Stomach (tissue), 9 donors: Measurements from ENCODE around the gene GRHL3. TPM values are rescaled to one million over a fixed set of nuclear protein-coding genes. Genes with fewer than 3 reads are reported as not detected.

ENCODE experiments used
- DNase-seq, 2 donors: peaks; one replicate each; pipeline versions ENCODE4 v3.0.0 to v3.0.0-alpha.2; 2013 to 2019
- H3K27ac ChIP-seq, 5 donors: fragments of 200-600 bp in 4 of 5; sonication (generic) in 4 of 5; one replicate each; pipeline ENCODE4 v1.5.1; 2013 to 2019; ENCODE audit warnings: mild to moderate bottlenecking in 1 of 5, moderate library complexity in 1 of 5
- H3K27me3 ChIP-seq, 3 donors: fragments of 200-600 bp; sonication (generic); one replicate each; pipeline ENCODE4 v1.5.1; 2017 to 2019; ENCODE audit warnings: mixed run types in 1 of 3
- H3K36me3 ChIP-seq, 4 donors: fragments of 200-600 bp; sonication (generic); 1 replicate in 3 of 4; 2 replicates in 1 of 4; pipeline ENCODE4 v1.5.1; 2016 to 2019
- H3K4me1 ChIP-seq, 4 donors: fragments of 200-600 bp; sonication (generic); one replicate each; pipeline ENCODE4 v1.5.1; 2016 to 2019
- H3K4me3 ChIP-seq, 4 donors: fragments of 200-600 bp; sonication (generic) in 3 of 4; one replicate each; pipeline ENCODE4 v1.5.1; 2016 to 2019; ENCODE audit warnings: mild to moderate bottlenecking in 1 of 4
- H3K9me3 ChIP-seq, 4 donors: fragments of 200-600 bp; sonication (generic); one replicate each; pipeline ENCODE4 v1.5.1; 2016 to 2019
- EP300 ChIP-seq: sonication (generic); formaldehyde crosslinking; IDR thresholded peaks from one replicate; pipeline ENCODE4 v1.6.1; 2017; ENCODE audit warnings: antibody characterized with exemption
- POLR2A ChIP-seq, 4 donors: fragments of 450-650 bp; IDR thresholded peaks; one replicate each; pipeline ENCODE4 v1.6.1; 2016; ENCODE audit warnings: antibody characterized with exemption in 4 of 4, control low read depth in 2 of 4, mild to moderate bottlenecking in 1 of 4, moderate library complexity in 1 of 4
- POLR2AphosphoS5 ChIP-seq, 3 donors: sonication (generic); formaldehyde crosslinking; IDR thresholded peaks; one replicate each; pipeline ENCODE4 v1.6.1; 2016; ENCODE audit warnings: antibody characterized with exemption in 3 of 3
- WGBS, 5 donors: extraction: QIAGEN DNeasy Blood & Tissue Kit in 3 of 5; methylation state at CpG; one replicate each; pipeline versions ENCODE4 v1.1.5 to v1.1.7; 2013 to 2018; 5-methylcytosine and 5-hydroxymethylcytosine counted together
- intact Hi-C: fragments of 100-400 bp; cut with DNase I; formaldehyde crosslinking; loops from one replicate; pipeline ENCODE4 v1.15.1; 2023; ENCODE audit warnings: low total_unique reads
- polyA plus RNA-seq, 3 donors: library from polyadenylated mRNA; stranded (reverse); fragments of 200-250 nt; gene quantifications; one replicate each; pipeline ENCODE4 v1.2.3, GENCODE V29; 2013
- total RNA-seq, 5 donors: library from RNA; depleted of rRNA; stranded (reverse); fragments of >200 nt; gene quantifications; one replicate each; pipeline versions ENCODE4 v1.1.0 to v1.2.3, GENCODE V29; 2014 to 2016
- TF ChIP-seq, protein P1 (sequence below), 7 experiments: fragments of 450-650 bp in 4 of 7; fragments of 200-600 bp in 3 of 7; sonication (generic) in 3 of 7; IDR thresholded peaks; one replicate each; pipeline ENCODE4 v1.5.1; 2016 to 2019; ENCODE audit warnings: antibody characterized with exemption in 7 of 7, control low read depth in 2 of 7, mild to moderate bottlenecking in 1 of 7
- donor health status: healthy with polysubstance abuse.
- donor health status: Bipolar disorder and iron deficiency.
- donor health status: healthy.

Gene GRHL3
- total and polyA plus RNA-seq, 8 donors, result 0.19 to 13.9 (median 0.67) TPM; not detected in 4

DNA sequence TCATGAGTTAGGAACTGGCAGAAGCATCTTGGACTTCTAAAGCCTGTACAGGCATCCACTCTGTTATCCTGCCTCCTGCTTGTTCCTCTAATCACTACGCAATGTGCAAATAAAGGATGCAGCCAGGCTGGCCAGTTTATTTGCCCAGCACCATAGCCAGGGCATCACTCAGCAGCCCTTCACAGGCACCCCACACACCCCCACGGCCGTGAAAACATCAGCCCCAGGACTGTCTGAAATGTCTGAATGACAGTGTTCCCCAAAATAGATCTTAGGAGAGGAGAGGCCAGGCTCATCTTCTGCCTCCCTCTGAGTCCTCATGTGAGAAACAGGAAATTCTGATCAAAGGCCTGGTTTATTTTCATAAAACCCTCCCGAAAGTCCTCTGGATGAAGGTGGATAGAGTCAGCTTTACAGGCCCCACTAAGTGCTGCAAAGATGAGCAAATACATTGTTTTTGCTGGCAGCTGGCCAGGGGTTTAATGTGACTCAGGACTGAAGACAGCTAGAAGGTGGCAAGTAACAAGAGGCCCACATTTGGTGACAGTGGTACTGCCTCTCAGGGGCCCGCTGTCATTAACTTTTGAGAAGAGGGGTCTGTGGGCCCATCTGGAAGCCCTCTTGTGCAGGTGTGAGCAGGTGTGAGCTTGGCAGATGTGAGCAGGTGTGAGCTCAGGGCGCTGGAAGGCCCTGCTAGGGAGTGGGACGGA lies 32.9 kb downstream of the GRHL3 start:
- H3K27ac ChIP-seq, result no peak overlapping the region
- WGBS, 5 donors, result 56 to 78% (median 68%) methylated on average over 7 of the region's 7 CpGs
- no peak for TF ChIP-seq POLR2A (IDR thresholded peaks at IDR 0.05)
- no peak for TF ChIP-seq EP300
- TF ChIP-seq, protein P1, sequence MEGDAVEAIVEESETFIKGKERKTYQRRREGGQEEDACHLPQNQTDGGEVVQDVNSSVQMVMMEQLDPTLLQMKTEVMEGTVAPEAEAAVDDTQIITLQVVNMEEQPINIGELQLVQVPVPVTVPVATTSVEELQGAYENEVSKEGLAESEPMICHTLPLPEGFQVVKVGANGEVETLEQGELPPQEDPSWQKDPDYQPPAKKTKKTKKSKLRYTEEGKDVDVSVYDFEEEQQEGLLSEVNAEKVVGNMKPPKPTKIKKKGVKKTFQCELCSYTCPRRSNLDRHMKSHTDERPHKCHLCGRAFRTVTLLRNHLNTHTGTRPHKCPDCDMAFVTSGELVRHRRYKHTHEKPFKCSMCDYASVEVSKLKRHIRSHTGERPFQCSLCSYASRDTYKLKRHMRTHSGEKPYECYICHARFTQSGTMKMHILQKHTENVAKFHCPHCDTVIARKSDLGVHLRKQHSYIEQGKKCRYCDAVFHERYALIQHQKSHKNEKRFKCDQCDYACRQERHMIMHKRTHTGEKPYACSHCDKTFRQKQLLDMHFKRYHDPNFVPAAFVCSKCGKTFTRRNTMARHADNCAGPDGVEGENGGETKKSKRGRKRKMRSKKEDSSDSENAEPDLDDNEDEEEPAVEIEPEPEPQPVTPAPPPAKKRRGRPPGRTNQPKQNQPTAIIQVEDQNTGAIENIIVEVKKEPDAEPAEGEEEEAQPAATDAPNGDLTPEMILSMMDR (IDR thresholded peaks at IDR 0.05), result no peak
- no peak for TF ChIP-seq POLR2AphosphoS5 (IDR thresholded peaks at IDR 0.05)
- H3K4me1 ChIP-seq, result no peaks in the 10 kb centered on the region
- peaks cover 0 to 2% (median 0%) of the 10 kb centered on the region in 4 donors for H3K36me3 ChIP-seq
- no peaks in the 10 kb centered on the region for H3K27me3 ChIP-seq
- H3K9me3 ChIP-seq, result no peaks in the 10 kb centered on the region
- no peak overlapping the region for H3K4me3 ChIP-seq
- intact Hi-C loops, result no loop called here
- no peak for DNase-seq

DNA sequence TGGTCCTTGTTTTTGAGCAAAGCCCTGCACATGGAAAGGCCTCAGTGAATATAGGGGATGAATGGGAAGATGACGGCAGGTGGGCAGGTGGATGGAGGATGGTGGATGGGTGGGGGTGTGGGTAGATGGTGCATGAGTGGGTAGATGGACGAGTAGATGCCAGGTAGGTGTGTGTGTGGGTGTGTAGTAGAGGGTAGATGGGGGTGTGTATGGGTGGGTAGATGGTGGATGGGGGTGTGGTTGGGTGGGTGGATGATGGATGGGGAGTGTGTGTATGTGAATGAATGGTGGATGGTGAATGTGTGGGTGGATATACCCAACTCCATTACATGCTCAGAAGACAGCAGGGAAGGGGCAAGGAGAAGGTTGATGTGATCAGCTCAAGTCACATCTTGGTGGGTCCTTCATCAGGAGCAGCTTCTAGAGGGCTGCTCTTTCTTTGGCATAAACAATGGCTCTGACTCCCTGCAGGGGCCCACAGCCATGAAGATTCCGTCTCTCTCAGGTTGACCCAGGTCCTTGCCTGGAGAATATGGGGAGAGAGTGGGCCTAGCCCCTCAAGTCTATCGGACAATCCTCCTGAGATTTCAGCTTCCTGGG lies 34.2 kb downstream of the GRHL3 start:
- peaks cover 5 to 15% (median 12%) of the 10 kb centered on the region in 4 donors for H3K36me3 ChIP-seq
- TF ChIP-seq, protein P1 (IDR thresholded peaks at IDR 0.05), result no peak
- TF ChIP-seq POLR2A (IDR thresholded peaks at IDR 0.05) (no peak), EP300 (no peak), POLR2AphosphoS5 (IDR thresholded peaks at IDR 0.05) (no peak)

DNA sequence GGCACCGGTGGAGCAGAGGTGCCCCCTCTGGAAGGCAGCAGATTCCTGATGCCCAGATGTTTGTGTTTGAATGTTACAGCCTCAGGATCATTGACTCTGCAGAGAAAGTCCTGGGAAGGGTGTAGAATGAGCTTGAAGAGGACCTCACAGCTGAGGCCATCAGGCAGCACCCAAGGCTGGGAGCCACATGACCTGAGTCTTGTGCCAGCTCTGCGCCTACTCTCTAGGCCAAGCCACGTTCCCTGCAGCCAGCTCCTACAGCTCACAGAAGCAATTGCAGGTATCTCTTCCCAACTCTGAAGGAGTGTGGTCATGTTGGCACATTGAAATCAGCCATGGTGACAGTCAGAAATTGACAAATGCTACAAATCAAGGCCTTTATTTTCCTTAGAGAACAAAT lies 36.3 kb downstream of the GRHL3 start:
- Histone ChIP-seq H3K36me3 (peaks cover 5 to 33% (median 29%) of the 10 kb centered on the region in 4 donors), H3K9me3 (no peaks in the 10 kb centered on the region), H3K27ac (no peak overlapping the region), H3K4me3 (no peak overlapping the region), H3K27me3 (no peaks in the 10 kb centered on the region), H3K4me1 (no peaks in the 10 kb centered on the region)
- DNase-seq, result no peak
- intact Hi-C loops, result no loop called here
- WGBS, 5 donors, result 60 to 72% (median 68%) methylated on average over 3 of the region's 3 CpGs
- no peak for TF ChIP-seq POLR2AphosphoS5 (IDR thresholded peaks at IDR 0.05)
- TF ChIP-seq EP300, result no peak
- TF ChIP-seq, protein P1 (IDR thresholded peaks at IDR 0.05), result no peak
- TF ChIP-seq POLR2A (IDR thresholded peaks at IDR 0.05), result no peak

More for the DNA sequence above, 34.2 kb downstream of the GRHL3 start:
- Histone ChIP-seq H3K4me3 (no peak overlapping the region), H3K27me3 (no peaks in the 10 kb centered on the region), H3K9me3 (no peaks in the 10 kb centered on the region), H3K4me1 (no peaks in the 10 kb centered on the region), H3K27ac (no peak overlapping the region)
- DNase-seq, result no peak
- WGBS, 5 donors, result 85 to 98% (median 95%) methylated on average over 4 of the region's 4 CpGs
- intact Hi-C loops, result no loop called here

DNA sequence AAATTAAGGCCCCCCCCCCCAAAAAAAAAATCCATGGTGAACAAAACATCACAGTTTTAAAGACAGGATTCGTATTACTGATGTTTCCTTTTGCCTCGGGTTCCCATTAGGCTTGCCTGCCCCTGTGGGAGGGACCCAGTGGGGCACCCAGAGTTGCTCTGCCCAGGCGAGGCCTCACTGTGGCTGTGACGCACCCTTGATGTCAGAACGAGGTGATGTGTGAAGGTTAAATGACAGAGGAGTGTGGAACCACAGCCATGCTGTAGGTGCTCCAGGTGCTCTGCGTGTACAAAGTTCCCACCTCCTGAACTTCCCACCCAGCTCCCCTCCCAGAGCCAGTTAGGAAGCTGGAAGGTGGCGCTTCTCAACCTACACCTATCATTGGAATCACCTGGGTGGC lies 37.9 kb downstream of the GRHL3 start:
- Histone ChIP-seq H3K36me3 (peaks cover 5 to 33% (median 29%) of the 10 kb centered on the region in 4 donors), H3K4me1 (no peaks in the 10 kb centered on the region), H3K27me3 (no peaks in the 10 kb centered on the region), H3K4me3 (no peak overlapping the region), H3K27ac (no peak overlapping the region), H3K9me3 (no peaks in the 10 kb centered on the region)
- WGBS, 5 donors, result 88 to 92% (median 89%) methylated on average over 7 of the region's 7 CpGs
- intact Hi-C loops, result no loop called here
- no peak for TF ChIP-seq POLR2A (IDR thresholded peaks at IDR 0.05)
- DNase-seq, result peak in 1 of 2 donors; percentile 52

DNA sequence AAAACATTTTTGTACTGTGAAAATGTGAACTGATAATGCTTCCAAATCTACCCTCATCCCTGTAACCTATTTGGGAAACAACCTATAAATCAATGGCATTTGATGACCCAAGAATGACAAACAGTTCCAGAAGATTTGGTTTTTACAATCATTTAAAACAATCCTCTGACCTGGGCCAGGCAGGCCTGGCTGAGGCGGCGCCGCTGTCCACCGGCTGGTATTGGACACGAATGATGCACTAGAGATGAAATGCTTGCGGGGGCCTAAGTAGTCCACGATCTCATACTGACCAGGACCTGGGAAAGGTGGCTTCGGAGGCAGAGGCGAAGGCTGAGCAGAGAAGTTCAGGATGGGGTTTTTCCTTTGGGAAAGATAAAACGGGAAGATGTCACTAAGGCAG lies 41.5 kb downstream of the GRHL3 start:
- no peak overlapping the region for H3K27ac ChIP-seq
- WGBS, 5 donors, result 96 to 99% (median 97%) methylated on average over 10 of the region's 10 CpGs
- intact Hi-C loops, result no loop called here
- no peak overlapping the region for H3K4me3 ChIP-seq
- peaks cover 5 to 33% (median 29%) of the 10 kb centered on the region in 4 donors for H3K36me3 ChIP-seq
- no peak for TF ChIP-seq POLR2A (IDR thresholded peaks at IDR 0.05)
- TF ChIP-seq POLR2AphosphoS5 (IDR thresholded peaks at IDR 0.05), result no peak
- TF ChIP-seq, protein P1 (IDR thresholded peaks at IDR 0.05), result no peak
- TF ChIP-seq EP300, result no peak
- no peak for DNase-seq
- H3K9me3 ChIP-seq, result no peaks in the 10 kb centered on the region
- no peaks in the 10 kb centered on the region for H3K27me3 ChIP-seq
- H3K4me1 ChIP-seq, result peaks cover 0 to 16% (median 10%) of the 10 kb centered on the region in 4 donors
